Left lung (tissue), 10 donors: ENCODE results near the gene RINL. TPM values are rescaled to one million over a fixed set of nuclear protein-coding genes. Genes with fewer than 3 reads are reported as not detected.
"Not testable (repeated sequence)": the region's sequence is repeated elsewhere in the genome, so short reads cannot be mapped to it uniquely, and the experiment has no call there.

ENCODE experiments used
- ATAC-seq: fragments of 200-7000 bp; cut with Tn5 transposase; one replicate; pipeline ENCODE4 v1.9.1; 2020; ENCODE audit warnings: moderate library complexity
- DNase-seq, 4 donors: peaks; one replicate each; pipeline ENCODE4 v3.0.0-alpha.2; 2013 to 2020
- H3K27ac ChIP-seq, 2 donors: fragments of 200-600 bp; sonication (generic) in 1 of 2; one replicate each; pipeline versions ENCODE4 v1.5.0 to v1.8.0; 2020 to 2021
- H3K27me3 ChIP-seq, 2 donors: fragments of 200-600 bp; sonication (generic) in 1 of 2; one replicate each; pipeline versions ENCODE4 v1.5.0 to v1.8.0; 2020 to 2021
- H3K36me3 ChIP-seq, 2 donors: fragments of 200-600 bp; sonication (generic) in 1 of 2; one replicate each; pipeline versions ENCODE4 v1.5.0 to v1.8.0; 2020 to 2021
- H3K4me1 ChIP-seq, 2 donors: fragments of 200-600 bp; one replicate each; pipeline ENCODE4 v1.8.0; 2021
- H3K4me3 ChIP-seq, 2 donors: fragments of 200-600 bp; sonication (generic) in 1 of 2; one replicate each; pipeline versions ENCODE4 v1.5.0 to v1.8.0; 2020 to 2021; ENCODE audit warnings: mild to moderate bottlenecking in 1 of 2
- H3K9me3 ChIP-seq, 2 donors: fragments of 200-600 bp; sonication (generic) in 1 of 2; one replicate each; pipeline versions ENCODE4 v1.5.0 to v1.8.0; 2020 to 2021
- CTCF ChIP-seq, 2 donors: fragments of 200-600 bp; sonication (generic) in 1 of 2; IDR thresholded peaks; one replicate each; pipeline versions ENCODE4 v1.5.0 to v1.8.0; 2021; ENCODE audit warnings: antibody characterized with exemption in 2 of 2
- intact Hi-C, 2 donors: fragments of 100-400 bp; cut with DNase I; formaldehyde crosslinking; loops; one replicate each; pipeline versions ENCODE4 v1.11.2 to v1.14.2; 2022
- polyA plus RNA-seq, 6 donors: library from polyadenylated mRNA; unstranded; fragments of 120-200 nt; gene quantifications; one replicate each; pipeline ENCODE4 v1.2.1, GENCODE V29; 2013; ENCODE audit not compliant: insufficient read length in 6 of 6
- total RNA-seq, 2 donors: library from RNA; stranded (reverse); fragmentation: NEBNext Ultra II Directional; extraction: Animal tissue kit (Norgen Biotek cat#: 25700); gene quantifications; one replicate each; pipeline ENCODE4 v1.2.1, GENCODE V29; 2021
- donor health status: DM: no; HTN: yes; CAD: no.
- donor health status: DM: no; HTN: no; CAD: no.

RINL gene
- total and polyA plus RNA-seq, 8 donors: 7.2 to 12.0 (median 8.6) TPM

GRCh38 chr19:38869160-38869835 is 8.8 kb downstream of the RINL start:
- peak overlapping the region; percentile 41 to 49 for H3K4me3 ChIP-seq
- no peaks in the 10 kb centered on the region for H3K27me3 ChIP-seq
- DNase-seq (peak in 1 of 4 donors; percentile 81), ATAC-seq (peak; percentile 26)
- peak overlapping the region in 1 of 2 donors; percentile 53 for H3K27ac ChIP-seq
- intact Hi-C loops: no loop called here
- no peaks in the 10 kb centered on the region for H3K36me3 ChIP-seq
- TF ChIP-seq CTCF (IDR thresholded peaks at IDR 0.05): no peak
- peaks cover 5 to 35% of the 10 kb centered on the region in 2 donors for H3K4me1 ChIP-seq
- H3K9me3 ChIP-seq: no peaks in the 10 kb centered on the region

GRCh38 chr19:38868551-38868950 is 9.5 kb downstream of the RINL start:
- no peak for ATAC-seq
- intact Hi-C loops: no loop called here
- no peak for TF ChIP-seq CTCF (IDR thresholded peaks at IDR 0.05)

GRCh38 chr19:38867171-38867780 is 10.8 kb downstream of the RINL start:
- no peak overlapping the region for H3K4me3 ChIP-seq
- H3K9me3 ChIP-seq: no peaks in the 10 kb centered on the region
- peaks cover 5 to 45% of the 10 kb centered on the region in 2 donors for H3K4me1 ChIP-seq
- H3K27me3 ChIP-seq: no peaks in the 10 kb centered on the region
- ATAC-seq: no peak
- intact Hi-C loops: no loop called here
- DNase-seq: no peak
- H3K36me3 ChIP-seq: no peaks in the 10 kb centered on the region
- TF ChIP-seq CTCF (IDR thresholded peaks at IDR 0.05): no peak
- no peak overlapping the region for H3K27ac ChIP-seq

More at GRCh38 chr19:38868551-38868950, 9.5 kb downstream of the RINL start:
- H3K4me1 ChIP-seq: peaks cover 5 to 39% of the 10 kb centered on the region in 2 donors
- H3K27me3 ChIP-seq: no peaks in the 10 kb centered on the region
- no peak overlapping the region for H3K27ac ChIP-seq
- no peak for DNase-seq
- no peaks in the 10 kb centered on the region for H3K36me3 ChIP-seq
- no peaks in the 10 kb centered on the region for H3K9me3 ChIP-seq
- no peak overlapping the region for H3K4me3 ChIP-seq

- no peak for TF ChIP-seq CTCF (IDR thresholded peaks at IDR 0.05)
- Histone ChIP-seq H3K9me3 (no peaks in the 10 kb centered on the region), H3K4me3 (no peak overlapping the region), H3K27ac (peak overlapping the region in 1 of 2 donors; percentile 24), H3K36me3 (no peaks in the 10 kb centered on the region), H3K4me1 (peaks cover 0 to 27% of the 10 kb centered on the region in 2 donors), H3K27me3 (no peaks in the 10 kb centered on the region)
- intact Hi-C loops: no loop called here
- DNase-seq (peak in 2 of 4 donors; percentile 67 to 82), ATAC-seq (peak; percentile 54)
Observed at GRCh38 chr19:38862321-38863059, 15.6 kb downstream of the RINL start.

- no peak for TF ChIP-seq CTCF (IDR thresholded peaks at IDR 0.05)
- intact Hi-C loops: no loop called here
Observed at GRCh38 chr19:38861368-38861767, 16.7 kb downstream of the RINL start.

GRCh38 chr19:38859631-38860204 is 18.4 kb downstream of the RINL start:
- ATAC-seq, H3K27ac ChIP-seq, intact Hi-C loops, H3K27me3 ChIP-seq, H3K36me3 ChIP-seq, H3K9me3 ChIP-seq, H3K4me3 ChIP-seq, DNase-seq: not testable (repeated sequence)
- peaks cover 0 to 20% of the 10 kb centered on the region in 2 donors for H3K4me1 ChIP-seq

More at GRCh38 chr19:38861368-38861767, 16.7 kb downstream of the RINL start:
- ATAC-seq (no peak), DNase-seq (no peak)
- H3K9me3 ChIP-seq: no peaks in the 10 kb centered on the region
- no peak overlapping the region for H3K4me3 ChIP-seq
- peaks cover 0 to 27% of the 10 kb centered on the region in 2 donors for H3K4me1 ChIP-seq
- H3K36me3 ChIP-seq: no peaks in the 10 kb centered on the region
- no peaks in the 10 kb centered on the region for H3K27me3 ChIP-seq
- H3K27ac ChIP-seq: no peak overlapping the region
